ENCODE data around the gene SCYL3.

Gene SCYL3

GRCh38 chr1:169900571-169900970 lies 6.9 kb upstream of the SCYL3 start:
- DNase-seq: no peak

- no peak for DNase-seq
Measured at GRCh38 chr1:169899519-169900217, 6.0 kb upstream of the SCYL3 start.

- DNase-seq: no peak
Measured at GRCh38 chr1:169896013-169896412, 2.3 kb upstream of the SCYL3 start.

- no peak for DNase-seq
Measured at GRCh38 chr1:169894424-169895145, 889 bp upstream of the SCYL3 start.

- peak; percentile 26 for DNase-seq
Measured at GRCh38 chr1:169892927-169893644, 610 bp downstream of the SCYL3 start.

GRCh38 chr1:169892176-169892926 lies 1.3 kb downstream of the SCYL3 start:
- DNase-seq: no peak

GRCh38 chr1:169891539-169891885 lies 2.2 kb downstream of the SCYL3 start:
- DNase-seq: no peak

GRCh38 chr1:169890761-169891538 lies 2.7 kb downstream of the SCYL3 start:
- no peak for DNase-seq

GRCh38 chr1:169889871-169890270 lies 3.8 kb downstream of the SCYL3 start:
- DNase-seq: no peak

- DNase-seq: peak; percentile 43
Measured at GRCh38 chr1:169886931-169887330, 6.8 kb downstream of the SCYL3 start.

GRCh38 chr1:169886422-169886821 lies 7.3 kb downstream of the SCYL3 start:
- DNase-seq: no peak

- DNase-seq: no peak
Measured at GRCh38 chr1:169885207-169885606, 8.5 kb downstream of the SCYL3 start.

- DNase-seq: no peak
Measured at GRCh38 chr1:169884634-169885033, 9.1 kb downstream of the SCYL3 start.

- no peak for DNase-seq
Measured at GRCh38 chr1:169882039-169882511, 11.6 kb downstream of the SCYL3 start.

GRCh38 chr1:169879034-169879840 lies 14.5 kb downstream of the SCYL3 start:
- peak; percentile 70 for DNase-seq

- DNase-seq: no peak
Measured at GRCh38 chr1:169878498-169878897, 15.2 kb downstream of the SCYL3 start.

GRCh38 chr1:169877800-169878491 lies 15.8 kb downstream of the SCYL3 start:
- DNase-seq: peak; percentile 85

- DNase-seq: peak; percentile 90
Measured at GRCh38 chr1:169874229-169874628, 19.5 kb downstream of the SCYL3 start.

GRCh38 chr1:169873582-169874199 lies 20.0 kb downstream of the SCYL3 start:
- peak; percentile 44 for DNase-seq

- peak; percentile 58 for DNase-seq
Measured at GRCh38 chr1:169872906-169873305, 20.8 kb downstream of the SCYL3 start.
